Psoas muscle (tissue), 8 donors: Measurements from ENCODE around the gene DNAL4. TPM values are rescaled to one million over a fixed set of nuclear protein-coding genes. Genes with fewer than 3 reads are reported as not detected.

Experiments
- ATAC-seq, 4 donors: fragments of 200-7000 bp; cut with Tn5 transposase; one replicate each; pipeline ENCODE4 v1.9.1; 2020; ENCODE audit warnings: moderate library complexity in 3 of 4, mild to moderate bottlenecking in 2 of 4
- DNase-seq, 2 donors: peaks; one replicate each; pipeline ENCODE4 v3.0.0-alpha.2; 2020
- H3K27ac ChIP-seq: fragments of 200-600 bp; one replicate; pipeline ENCODE4 v1.8.0; 2022
- H3K27me3 ChIP-seq, 3 donors: fragments of 200-600 bp in 1 of 3; one replicate each; pipeline versions ENCODE4 v1.6.1 to v1.8.0; 2013 to 2022; ENCODE audit warnings: low read length in 2 of 3, mild to moderate bottlenecking in 2 of 3, moderate library complexity in 1 of 3; ENCODE audit not compliant: insufficient read depth in 3 of 3
- H3K36me3 ChIP-seq, 2 donors: fragments of 200-600 bp in 1 of 2; one replicate each; pipeline versions ENCODE4 v1.6.1 to v1.8.0; 2013 to 2022; ENCODE audit warnings: low read depth in 1 of 2, mild to moderate bottlenecking in 1 of 2, moderate library complexity in 1 of 2; ENCODE audit not compliant: insufficient read depth in 1 of 2
- H3K4me1 ChIP-seq: fragments of 200-600 bp; one replicate; pipeline ENCODE4 v1.8.0; 2022
- H3K4me3 ChIP-seq: fragments of 200-600 bp; one replicate; pipeline ENCODE4 v1.8.0; 2022; ENCODE audit warnings: mild to moderate bottlenecking
- H3K9me3 ChIP-seq: fragments of 200-600 bp; one replicate; pipeline ENCODE4 v1.8.0; 2022
- WGBS, 3 donors: extraction: QIAGEN DNeasy Blood & Tissue Kit; methylation state at CpG; one replicate each; pipeline versions ENCODE4 v1.1.6 to v1.1.7; 2013; 5-methylcytosine and 5-hydroxymethylcytosine counted together
- intact Hi-C, 2 donors: fragments of 100-400 bp; cut with DNase I; formaldehyde crosslinking; loops; one replicate each; pipeline versions ENCODE4 v1.11.0 to v1.14.2; 2022
- polyA plus RNA-seq, 3 donors: library from polyadenylated mRNA; stranded (reverse); fragments of 200-250 nt; gene quantifications; one replicate each; pipeline ENCODE4 v1.2.3, GENCODE V29; 2013
- total RNA-seq, 4 donors: library from RNA; stranded (reverse); fragmentation: NEBNext Ultra II Directional in 2 of 4; extraction: Animal tissue kit (Norgen Biotek cat#: 25700) in 2 of 4; gene quantifications; one replicate each; pipeline versions ENCODE4 v1.2.1 to v1.2.4, GENCODE V29; 2021 to 2023
- TF ChIP-seq, protein P1 (sequence below): fragments of 200-600 bp; IDR thresholded peaks from one replicate; pipeline ENCODE4 v1.8.0; 2022; ENCODE audit warnings: antibody characterized with exemption
- donor health status: healthy with polysubstance abuse.
- donor health status: DM: no; HTN: no; CAD: no; lungs with moderate emphysema.
- donor health status: Bipolar disorder and iron deficiency.
- donor health status: healthy.
- donor health status: DM: yes; HTN: yes; CAD: no.
- donor health status: DM: no; HTN: no; CAD: no.
- donor health status: DM: no; HTN: no; CAD: no.
- donor health status: DM: yes; HTN: yes; CAD: no.

Gene DNAL4
- total and polyA plus RNA-seq, 7 donors, result 3.5 to 13.9 (median 5.8) TPM

DNA sequence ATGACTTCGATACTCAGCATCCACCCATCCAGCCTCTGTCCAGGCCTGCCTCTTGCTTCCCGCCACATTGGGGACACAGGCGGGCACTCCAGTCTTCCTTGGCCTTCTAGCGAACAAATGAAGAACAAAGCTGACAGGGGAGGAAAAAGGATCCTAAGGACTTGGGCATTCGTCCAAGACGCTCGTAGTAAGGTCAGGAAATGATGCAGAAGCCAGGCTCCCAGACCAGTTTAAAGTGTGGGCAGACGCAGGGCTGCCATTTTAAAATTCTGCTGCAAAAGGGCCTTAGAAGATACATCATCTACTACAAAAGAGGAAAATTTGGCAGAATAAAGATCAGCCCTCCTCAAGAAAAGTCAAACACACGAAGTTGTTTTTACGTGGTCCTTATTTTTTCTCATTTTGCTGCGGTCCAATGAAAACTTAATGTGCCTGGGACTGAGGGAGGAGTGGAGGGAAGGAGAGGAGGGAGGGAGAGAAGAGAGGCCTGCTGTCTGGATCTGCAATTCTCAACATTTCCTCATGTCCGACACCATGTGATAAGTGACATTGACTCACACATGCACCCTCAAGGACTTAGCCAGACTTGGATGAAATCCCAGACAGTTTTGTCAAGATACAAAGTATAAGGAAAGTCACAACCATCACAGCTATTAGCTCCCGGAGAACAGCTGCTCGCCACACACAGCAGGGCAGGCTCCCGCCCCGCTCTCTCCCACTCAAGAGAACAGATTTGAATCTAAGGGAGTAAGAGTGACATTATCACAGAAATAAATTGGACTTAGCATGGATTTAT, 5.7 kb downstream of the DNAL4 start:
- DNase-seq (no peak), ATAC-seq (peak; percentile 82 to 92 (median 84))
- Histone ChIP-seq H3K9me3 (no peaks in the 10 kb centered on the region), H3K27ac (peak overlapping the region; percentile 63), H3K4me1 (peaks cover 13% of the 10 kb centered on the region), H3K36me3 (peaks cover 0 to 12% of the 10 kb centered on the region in 2 donors), H3K4me3 (no peak overlapping the region), H3K27me3 (no peaks in the 10 kb centered on the region)
- TF ChIP-seq, protein P1, sequence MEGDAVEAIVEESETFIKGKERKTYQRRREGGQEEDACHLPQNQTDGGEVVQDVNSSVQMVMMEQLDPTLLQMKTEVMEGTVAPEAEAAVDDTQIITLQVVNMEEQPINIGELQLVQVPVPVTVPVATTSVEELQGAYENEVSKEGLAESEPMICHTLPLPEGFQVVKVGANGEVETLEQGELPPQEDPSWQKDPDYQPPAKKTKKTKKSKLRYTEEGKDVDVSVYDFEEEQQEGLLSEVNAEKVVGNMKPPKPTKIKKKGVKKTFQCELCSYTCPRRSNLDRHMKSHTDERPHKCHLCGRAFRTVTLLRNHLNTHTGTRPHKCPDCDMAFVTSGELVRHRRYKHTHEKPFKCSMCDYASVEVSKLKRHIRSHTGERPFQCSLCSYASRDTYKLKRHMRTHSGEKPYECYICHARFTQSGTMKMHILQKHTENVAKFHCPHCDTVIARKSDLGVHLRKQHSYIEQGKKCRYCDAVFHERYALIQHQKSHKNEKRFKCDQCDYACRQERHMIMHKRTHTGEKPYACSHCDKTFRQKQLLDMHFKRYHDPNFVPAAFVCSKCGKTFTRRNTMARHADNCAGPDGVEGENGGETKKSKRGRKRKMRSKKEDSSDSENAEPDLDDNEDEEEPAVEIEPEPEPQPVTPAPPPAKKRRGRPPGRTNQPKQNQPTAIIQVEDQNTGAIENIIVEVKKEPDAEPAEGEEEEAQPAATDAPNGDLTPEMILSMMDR, result no peak
- intact Hi-C loops, result no loop called here
- WGBS, 3 donors, result 45 to 49% (median 46%) methylated on average over 16 of the region's 16 CpGs

DNA sequence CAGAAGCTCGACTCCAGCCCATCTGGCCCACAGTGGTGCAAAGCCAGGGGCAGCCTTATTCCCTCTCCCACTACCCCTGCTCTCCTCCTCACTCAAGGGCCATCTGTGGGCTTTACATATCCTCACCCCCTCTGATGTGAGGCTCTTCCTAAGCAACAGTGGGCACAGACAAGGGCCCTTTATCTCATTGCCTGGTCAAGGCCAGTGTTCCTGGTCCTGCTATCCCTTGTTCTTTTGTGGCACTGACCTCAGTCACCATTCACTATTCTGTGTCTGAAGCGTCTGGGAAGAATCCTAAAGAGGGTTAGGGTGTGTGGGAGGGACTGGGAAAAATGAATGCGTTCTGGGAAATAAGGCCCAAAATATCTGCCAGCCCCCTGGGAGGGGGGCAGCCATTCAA, 7.3 kb downstream of the DNAL4 start:
- no peaks in the 10 kb centered on the region for H3K27me3 ChIP-seq
- no peaks in the 10 kb centered on the region for H3K9me3 ChIP-seq
- ATAC-seq, result no peak
- TF ChIP-seq, protein P1, result no peak
- H3K36me3 ChIP-seq, result peaks cover 0 to 12% of the 10 kb centered on the region in 2 donors
- 75 to 87% (median 83%) methylated on average over 3 of the region's 3 CpGs for WGBS, 3 donors
- peak in 1 of 2 donors; percentile 28 for DNase-seq
- no peak overlapping the region for H3K27ac ChIP-seq
- intact Hi-C loops, result no loop called here
- peaks cover 13% of the 10 kb centered on the region for H3K4me1 ChIP-seq
- no peak overlapping the region for H3K4me3 ChIP-seq

DNA sequence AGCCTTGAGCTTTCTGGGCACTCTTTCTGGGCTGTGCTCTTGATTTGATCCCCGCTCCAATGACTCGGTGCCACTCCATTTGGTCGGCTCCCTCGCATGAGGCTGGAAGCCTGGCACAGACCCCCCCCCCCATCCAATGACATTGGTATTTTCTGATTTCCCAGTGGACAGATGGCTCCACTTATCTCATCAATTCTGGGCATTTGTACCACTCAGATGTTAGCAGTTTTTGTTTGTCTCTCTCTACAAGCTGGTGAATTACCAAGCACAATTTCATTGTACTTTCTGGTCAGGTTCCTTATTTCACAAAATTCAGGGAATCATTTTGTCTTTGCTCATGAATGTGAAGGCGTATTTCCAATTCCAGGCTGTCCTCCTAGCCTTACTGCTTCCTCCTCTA, 9.1 kb downstream of the DNAL4 start:
- ATAC-seq (no peak), DNase-seq (no peak)
- Histone ChIP-seq H3K27ac (no peak overlapping the region), H3K27me3 (no peaks in the 10 kb centered on the region), H3K9me3 (no peaks in the 10 kb centered on the region), H3K36me3 (peaks cover 0 to 10% of the 10 kb centered on the region in 2 donors), H3K4me3 (no peak overlapping the region), H3K4me1 (peaks cover 13% of the 10 kb centered on the region)
- TF ChIP-seq, protein P1, result no peak
- intact Hi-C loops, result no loop called here
- WGBS, 3 donors, result 90 to 97% (median 93%) methylated on average over 5 of the region's 5 CpGs

DNA sequence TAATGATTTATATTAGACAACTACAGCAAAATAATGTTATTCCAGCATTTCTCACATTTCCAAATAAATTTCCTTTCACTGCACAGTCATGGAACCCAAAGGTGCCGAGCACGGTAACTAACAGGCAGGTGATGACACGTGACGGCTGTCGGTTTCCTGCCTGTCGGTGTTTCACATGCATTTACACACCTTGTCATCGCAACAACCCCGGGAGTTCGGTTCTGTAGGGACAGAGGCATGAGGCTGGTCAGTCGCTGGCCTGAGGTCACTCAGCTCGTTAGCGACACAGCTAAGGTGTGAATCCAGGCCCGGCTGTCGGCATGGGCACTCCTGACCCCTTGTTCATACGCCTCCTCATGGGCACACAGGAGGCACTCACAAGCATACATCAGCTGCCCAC, 9.9 kb downstream of the DNAL4 start:
- DNase-seq (no peak), ATAC-seq (no peak)
- no peaks in the 10 kb centered on the region for H3K9me3 ChIP-seq
- intact Hi-C loops, result no loop called here
- peaks cover 12% of the 10 kb centered on the region for H3K4me1 ChIP-seq
- H3K27ac ChIP-seq, result no peak overlapping the region
- peaks cover 0 to 18% of the 10 kb centered on the region in 2 donors for H3K36me3 ChIP-seq
- WGBS, 3 donors, result 92 to 95% (median 94%) methylated on average over 15 of the region's 15 CpGs
- TF ChIP-seq, protein P1, result no peak
- no peak overlapping the region for H3K4me3 ChIP-seq
- H3K27me3 ChIP-seq, result no peaks in the 10 kb centered on the region
